Memory B cell (primary cell): Measurements from ENCODE around the gene ZGRF1.
A peak's percentile ranks its signal among the peaks of the same experiment; 100 is the strongest.

Experiments used
- ATAC-seq: fragments of 150-1000 bp; cut with Tn5 transposase; 2 replicates; pipeline ENCODE4 v1.10.0; 2021; ENCODE audit warnings: low read depth, mild to moderate bottlenecking, moderate library complexity
- DNase-seq, 2 donors: peaks; one replicate each; pipeline ENCODE4 v3.0.0; 2022; ENCODE audit warnings: low spot score in 2 of 2
- H3K27ac Mint-ChIP-seq: one replicate; pipeline ENCODE4 v1.8.0; 2022; ENCODE audit warnings: mild to moderate bottlenecking, moderate library complexity, mixed read lengths
- H3K27me3 Mint-ChIP-seq: one replicate; pipeline ENCODE4 v1.8.0; 2022; ENCODE audit warnings: mixed read lengths
- H3K36me3 Mint-ChIP-seq: one replicate; pipeline ENCODE4 v1.8.0; 2022; ENCODE audit warnings: mild to moderate bottlenecking, mixed read lengths
- H3K4me1 Mint-ChIP-seq: one replicate; pipeline ENCODE4 v1.8.0; 2022; ENCODE audit warnings: mixed read lengths
- H3K4me3 Mint-ChIP-seq: one replicate; pipeline ENCODE4 v1.8.0; 2022; ENCODE audit warnings: mild to moderate bottlenecking, moderate library complexity, mixed read lengths
- H3K9me3 Mint-ChIP-seq: one replicate; pipeline ENCODE4 v1.8.0; 2022; ENCODE audit warnings: mixed read lengths

The ZGRF1 gene

GRCh38 chr4:112520598-112521122 is 116.0 kb downstream of the ZGRF1 start:
- Mint-ChIP-seq H3K4me3 (peak overlapping the region; percentile 34), H3K4me1 (peaks cover 34% of the 10 kb centered on the region), H3K9me3 (peaks cover 3% of the 10 kb centered on the region), H3K27ac (no peak overlapping the region), H3K36me3 (no peaks in the 10 kb centered on the region), H3K27me3 (peaks cover 34% of the 10 kb centered on the region)
- DNase-seq (no peak), ATAC-seq (no peak)

- Mint-ChIP-seq H3K27ac (no peak overlapping the region), H3K4me3 (no peak overlapping the region), H3K27me3 (peaks cover 37% of the 10 kb centered on the region), H3K36me3 (no peaks in the 10 kb centered on the region), H3K4me1 (peaks cover 37% of the 10 kb centered on the region), H3K9me3 (peaks cover 3% of the 10 kb centered on the region)
- no peak for ATAC-seq
- no peak for DNase-seq
Observed at GRCh38 chr4:112519689-112520597, 116.8 kb downstream of the ZGRF1 start.

GRCh38 chr4:112518675-112519074 is 118.0 kb downstream of the ZGRF1 start:
- Mint-ChIP-seq H3K4me3 (no peak overlapping the region), H3K27ac (no peak overlapping the region), H3K27me3 (peaks cover 45% of the 10 kb centered on the region), H3K4me1 (peaks cover 42% of the 10 kb centered on the region), H3K36me3 (no peaks in the 10 kb centered on the region), H3K9me3 (peaks cover 3% of the 10 kb centered on the region)
- DNase-seq (no peak), ATAC-seq (no peak)

- ATAC-seq (no peak), DNase-seq (no peak)
- Mint-ChIP-seq H3K9me3 (peaks cover 3% of the 10 kb centered on the region), H3K27ac (no peak overlapping the region), H3K4me3 (peak overlapping the region; percentile 61), H3K27me3 (peaks cover 42% of the 10 kb centered on the region), H3K36me3 (no peaks in the 10 kb centered on the region), H3K4me1 (peaks cover 36% of the 10 kb centered on the region)
Observed at GRCh38 chr4:112517911-112518310, 118.8 kb downstream of the ZGRF1 start.

GRCh38 chr4:112517067-112517634 is 119.6 kb downstream of the ZGRF1 start:
- Mint-ChIP-seq H3K9me3 (peaks cover 3% of the 10 kb centered on the region), H3K27me3 (peaks cover 45% of the 10 kb centered on the region), H3K4me3 (peak overlapping the region; percentile 72), H3K36me3 (no peaks in the 10 kb centered on the region), H3K4me1 (peaks cover 33% of the 10 kb centered on the region), H3K27ac (peak overlapping the region; percentile 22)
- no peak for ATAC-seq
- peak in 1 of 2 donors; percentile 28 for DNase-seq

- no peaks in the 10 kb centered on the region for H3K36me3 Mint-ChIP-seq
- peaks cover 34% of the 10 kb centered on the region for H3K4me1 Mint-ChIP-seq
- H3K4me3 Mint-ChIP-seq, result peak overlapping the region; percentile 99
- peaks cover 45% of the 10 kb centered on the region for H3K27me3 Mint-ChIP-seq
- peak overlapping the region; percentile 55 for H3K27ac Mint-ChIP-seq
- DNase-seq (peak in 1 of 2 donors; percentile 23), ATAC-seq (no peak)
- H3K9me3 Mint-ChIP-seq, result peaks cover 3% of the 10 kb centered on the region
Observed at GRCh38 chr4:112516471-112517066, 120.1 kb downstream of the ZGRF1 start.

- peak within 1 kb of the TSS; percentile 55 for H3K27ac Mint-ChIP-seq
- no peaks in the 10 kb centered on the region for H3K36me3 Mint-ChIP-seq
Observed at GRCh38 chr4:112516066-112516470, 120.6 kb downstream of the ZGRF1 start, which contains the start of gene NEUROG2. NEUROG2 (minus strand) TSS chr4:112516180; CDS start chr4:112515475, 705 bp downstream.

GRCh38 chr4:112515198-112516065 is 121.3 kb downstream of the ZGRF1 start:
- H3K9me3 Mint-ChIP-seq, result peaks cover 3% of the 10 kb centered on the region
- H3K27ac Mint-ChIP-seq, result no peak overlapping the region
- no peaks in the 10 kb centered on the region for H3K36me3 Mint-ChIP-seq
- H3K4me3 Mint-ChIP-seq, result peak overlapping the region; percentile 99
- peak; percentile 67 for ATAC-seq
- H3K27me3 Mint-ChIP-seq, result peaks cover 46% of the 10 kb centered on the region
- peaks cover 34% of the 10 kb centered on the region for H3K4me1 Mint-ChIP-seq
- peak in 1 of 2 donors; percentile 57 for DNase-seq

More at GRCh38 chr4:112516066-112516470, 120.6 kb downstream of the ZGRF1 start, which contains the start of gene NEUROG2:
- peak within 1 kb of the TSS; percentile 99 for H3K4me3 Mint-ChIP-seq
- peaks cover 3% of the 10 kb centered on the region for H3K9me3 Mint-ChIP-seq
- ATAC-seq (no peak), DNase-seq (no peak)
- peaks cover 49% of the 10 kb centered on the region for H3K27me3 Mint-ChIP-seq
- peaks cover 37% of the 10 kb centered on the region for H3K4me1 Mint-ChIP-seq

GRCh38 chr4:112514647-112515197 is 122.0 kb downstream of the ZGRF1 start:
- peaks cover 32% of the 10 kb centered on the region for H3K4me1 Mint-ChIP-seq
- peak in 1 of 2 donors; percentile 21 for DNase-seq
- H3K36me3 Mint-ChIP-seq, result no peaks in the 10 kb centered on the region
- peak overlapping the region; percentile 45 for H3K27ac Mint-ChIP-seq
- no peak for ATAC-seq
- peak overlapping the region; percentile 99 for H3K4me3 Mint-ChIP-seq
- H3K27me3 Mint-ChIP-seq, result peaks cover 46% of the 10 kb centered on the region
- peaks cover 1% of the 10 kb centered on the region for H3K9me3 Mint-ChIP-seq

- peak in 1 of 2 donors; percentile 15 for DNase-seq
Observed at GRCh38 chr4:112513971-112514646, 122.6 kb downstream of the ZGRF1 start.

GRCh38 chr4:112511803-112512118 is 124.9 kb downstream of the ZGRF1 start:
- Mint-ChIP-seq H3K4me1 (peaks cover 28% of the 10 kb centered on the region), H3K4me3 (no peak overlapping the region), H3K9me3 (no peaks in the 10 kb centered on the region)

More at GRCh38 chr4:112513971-112514646, 122.6 kb downstream of the ZGRF1 start:
- peaks cover 47% of the 10 kb centered on the region for H3K27me3 Mint-ChIP-seq
- peaks cover 38% of the 10 kb centered on the region for H3K4me1 Mint-ChIP-seq
- no peaks in the 10 kb centered on the region for H3K9me3 Mint-ChIP-seq
- ATAC-seq, result no peak
- peak overlapping the region; percentile 99 for H3K4me3 Mint-ChIP-seq
- peak overlapping the region; percentile 45 for H3K27ac Mint-ChIP-seq
- H3K36me3 Mint-ChIP-seq, result no peaks in the 10 kb centered on the region

GRCh38 chr4:112511093-112511802 is 125.5 kb downstream of the ZGRF1 start:
- peaks cover 25% of the 10 kb centered on the region for H3K4me1 Mint-ChIP-seq
- DNase-seq, result peak in 1 of 2 donors; percentile 13
- no peak overlapping the region for H3K27ac Mint-ChIP-seq

More at GRCh38 chr4:112511803-112512118, 124.9 kb downstream of the ZGRF1 start:
- peak overlapping the region; percentile 35 for H3K27ac Mint-ChIP-seq
- H3K36me3 Mint-ChIP-seq, result no peaks in the 10 kb centered on the region
- ATAC-seq, result no peak
- no peak for DNase-seq
- H3K27me3 Mint-ChIP-seq, result peaks cover 41% of the 10 kb centered on the region

More at GRCh38 chr4:112511093-112511802, 125.5 kb downstream of the ZGRF1 start:
- no peak for ATAC-seq
- Mint-ChIP-seq H3K9me3 (no peaks in the 10 kb centered on the region), H3K36me3 (no peaks in the 10 kb centered on the region), H3K27me3 (peaks cover 40% of the 10 kb centered on the region), H3K4me3 (peak overlapping the region; percentile 37)
